Subcutaneous adipose tissue (tissue), 4 donors: Measurements from ENCODE around the gene PTTG2. TPM values are rescaled to one million over a fixed set of nuclear protein-coding genes. Genes with fewer than 3 reads are reported as not detected.

Experiments used
- total RNA-seq, 4 donors: library from RNA; depleted of rRNA; stranded (reverse); fragments of >200 nt; gene quantifications; one replicate each; pipeline ENCODE4 v1.1.0, GENCODE V29; 2016
- TF ChIP-seq, protein P1 (sequence below): fragments of 450-650 bp; IDR thresholded peaks from one replicate; pipeline ENCODE4 v1.5.1; 2016; ENCODE audit warnings: low read depth, mild to moderate bottlenecking, control low read depth, antibody characterized with exemption, moderate library complexity

PTTG2 gene
- total RNA-seq, 4 donors from 2014 or later = 6.2 TPM; not detected in 3

DNA sequence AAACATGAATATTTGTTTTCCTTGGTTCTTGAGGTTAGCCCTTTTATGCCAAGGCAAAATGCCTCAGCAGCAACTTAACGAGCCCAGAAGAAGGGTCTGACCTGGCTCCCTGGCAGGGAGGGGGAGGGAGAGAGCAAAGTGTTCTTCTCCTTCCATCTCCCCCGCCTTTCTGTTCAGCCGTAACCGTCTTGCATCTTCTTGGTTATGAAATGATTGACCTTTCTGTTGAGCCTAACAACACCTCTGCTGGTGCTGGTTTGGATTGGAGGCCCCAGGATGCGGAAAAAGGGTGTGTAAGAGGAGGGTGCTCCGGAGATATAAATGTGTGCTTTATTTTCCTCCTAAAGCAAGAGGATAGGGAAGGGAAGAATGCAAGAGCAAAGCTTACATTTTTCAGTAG lies 44.7 kb downstream of the PTTG2 start:
- TF ChIP-seq, protein P1, sequence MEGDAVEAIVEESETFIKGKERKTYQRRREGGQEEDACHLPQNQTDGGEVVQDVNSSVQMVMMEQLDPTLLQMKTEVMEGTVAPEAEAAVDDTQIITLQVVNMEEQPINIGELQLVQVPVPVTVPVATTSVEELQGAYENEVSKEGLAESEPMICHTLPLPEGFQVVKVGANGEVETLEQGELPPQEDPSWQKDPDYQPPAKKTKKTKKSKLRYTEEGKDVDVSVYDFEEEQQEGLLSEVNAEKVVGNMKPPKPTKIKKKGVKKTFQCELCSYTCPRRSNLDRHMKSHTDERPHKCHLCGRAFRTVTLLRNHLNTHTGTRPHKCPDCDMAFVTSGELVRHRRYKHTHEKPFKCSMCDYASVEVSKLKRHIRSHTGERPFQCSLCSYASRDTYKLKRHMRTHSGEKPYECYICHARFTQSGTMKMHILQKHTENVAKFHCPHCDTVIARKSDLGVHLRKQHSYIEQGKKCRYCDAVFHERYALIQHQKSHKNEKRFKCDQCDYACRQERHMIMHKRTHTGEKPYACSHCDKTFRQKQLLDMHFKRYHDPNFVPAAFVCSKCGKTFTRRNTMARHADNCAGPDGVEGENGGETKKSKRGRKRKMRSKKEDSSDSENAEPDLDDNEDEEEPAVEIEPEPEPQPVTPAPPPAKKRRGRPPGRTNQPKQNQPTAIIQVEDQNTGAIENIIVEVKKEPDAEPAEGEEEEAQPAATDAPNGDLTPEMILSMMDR = no peak

DNA sequence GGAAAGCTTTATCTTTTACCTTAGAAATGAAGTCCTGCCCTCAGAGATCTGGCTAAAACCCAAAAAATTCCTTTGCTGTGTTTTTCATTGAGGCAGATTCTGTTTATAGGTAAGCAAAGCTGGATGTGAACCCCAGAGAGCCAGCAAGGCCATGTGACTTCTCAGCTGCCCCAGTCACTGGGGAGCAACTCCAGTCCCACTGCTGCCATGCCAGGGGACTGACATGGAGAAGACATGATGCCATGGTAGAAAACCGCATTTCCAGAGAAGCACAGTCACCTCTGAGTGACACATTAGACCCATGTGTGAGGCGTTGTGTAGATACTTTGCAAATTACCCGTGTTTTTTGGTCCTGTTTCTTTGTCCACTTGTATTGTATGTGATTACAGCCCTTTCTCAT lies 45.4 kb downstream of the PTTG2 start:
- TF ChIP-seq, protein P1 = no peak

DNA sequence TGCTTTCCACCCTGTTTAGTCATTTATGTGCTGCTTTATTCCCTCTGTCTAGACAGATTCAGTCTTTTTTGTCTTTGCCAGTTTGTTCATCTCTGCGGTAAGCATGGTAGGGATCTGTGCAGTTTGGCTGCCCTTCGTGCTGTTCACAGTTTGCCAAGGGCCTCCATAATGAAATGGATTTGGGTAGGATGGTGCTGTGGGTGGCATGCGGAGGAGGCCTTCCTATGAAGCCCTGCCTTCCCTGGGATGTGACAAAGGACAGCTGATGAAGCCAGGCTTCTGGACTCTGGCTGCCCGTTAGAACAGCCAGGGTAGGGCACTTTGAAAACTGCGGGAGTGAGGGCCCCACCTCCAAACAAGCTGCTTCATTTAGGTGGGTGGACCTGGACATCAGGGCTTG lies 47.4 kb downstream of the PTTG2 start:
- TF ChIP-seq, protein P1 = no peak

DNA sequence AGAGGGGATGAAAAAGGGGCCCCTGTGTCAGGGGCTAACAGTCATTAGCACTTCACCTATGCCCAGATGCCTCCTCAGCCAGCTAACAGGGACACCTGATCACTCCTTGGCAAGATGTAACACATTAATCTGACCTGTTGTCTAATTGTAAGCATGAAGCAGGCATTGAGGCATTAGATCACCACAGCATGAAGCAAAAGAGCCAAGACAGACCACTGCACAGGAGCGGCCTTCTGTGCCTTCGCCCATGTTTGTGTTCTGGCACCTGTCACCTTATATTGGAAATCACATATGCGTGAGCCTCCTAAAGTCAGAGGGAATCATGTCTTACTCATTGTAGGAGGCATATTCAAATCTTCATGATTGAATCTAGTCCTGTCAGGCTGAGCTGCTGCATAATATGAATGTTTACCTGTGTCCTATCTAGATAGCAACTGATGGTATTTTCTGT lies 48.4 kb downstream of the PTTG2 start:
- TF ChIP-seq, protein P1 = no peak

DNA sequence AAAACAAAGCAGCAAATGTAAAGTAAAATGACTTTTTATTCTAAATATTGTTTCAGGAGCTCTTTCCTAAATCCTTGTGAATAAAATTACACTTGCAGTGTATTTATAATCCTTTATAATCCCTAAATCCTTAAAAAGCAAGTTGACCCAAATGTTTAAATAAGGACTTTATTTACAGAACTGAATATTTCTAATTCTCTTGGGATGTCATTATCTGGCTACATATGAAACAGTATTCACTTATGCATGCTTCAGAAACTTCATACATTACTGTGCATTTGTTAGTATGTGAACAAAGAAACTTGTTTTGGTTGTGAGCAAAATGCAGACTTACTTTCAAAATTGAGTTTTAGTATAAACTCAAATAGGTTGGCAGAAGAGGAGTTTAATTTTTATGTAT lies 49.2 kb downstream of the PTTG2 start:
- TF ChIP-seq, protein P1 = no peak

DNA sequence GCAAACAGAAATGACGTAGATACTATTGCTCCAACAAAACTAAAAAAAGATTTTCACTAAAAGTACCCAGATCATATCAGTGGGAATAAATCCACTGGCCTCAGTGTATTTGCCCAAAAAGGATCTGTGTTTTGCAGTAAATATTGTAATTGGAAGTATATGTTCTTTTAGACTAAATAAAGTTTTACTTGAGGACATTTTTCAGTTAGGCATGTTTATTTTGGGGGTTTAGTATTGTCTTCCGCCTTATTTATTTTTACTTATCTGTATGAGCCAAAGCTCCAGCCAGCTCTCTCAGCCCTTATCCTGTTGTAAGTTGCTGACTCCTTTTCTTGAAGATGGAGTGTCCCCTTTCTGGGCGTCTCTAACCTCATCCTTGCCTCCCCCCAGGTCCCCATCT lies 49.8 kb downstream of the PTTG2 start:
- TF ChIP-seq, protein P1 = no peak

Other genes starting within 250 kb of the PTTG2 start
- 10 to 100 TPM; 12.4 to 23.3 (median 16.0) TPM for gene PGM2, start 133.7 kb upstream of the PTTG2 start, total RNA-seq
- 100 to 1,000 TPM in 1 of 4 donors, 10 to 100 TPM in 3; 60.3 to 123 (median 87.6) TPM for gene TBC1D1, start 69.3 kb upstream of the PTTG2 start, total RNA-seq